SH-SY5Y (cell line): Measurements from ENCODE around the gene EEF1AKMT3.

Source experiments
- GATA2 ChIP-seq: IDR thresholded peaks from 2 replicates; pipeline ENCODE4 v1.6.1; 2011; ENCODE audit warnings: mild to moderate bottlenecking, low read depth, low read length
- GATA3 ChIP-seq: IDR thresholded peaks from 2 replicates; pipeline ENCODE4 v1.6.1; 2011; ENCODE audit warnings: low read depth, mild to moderate bottlenecking, low read length, moderate library complexity

DNA sequence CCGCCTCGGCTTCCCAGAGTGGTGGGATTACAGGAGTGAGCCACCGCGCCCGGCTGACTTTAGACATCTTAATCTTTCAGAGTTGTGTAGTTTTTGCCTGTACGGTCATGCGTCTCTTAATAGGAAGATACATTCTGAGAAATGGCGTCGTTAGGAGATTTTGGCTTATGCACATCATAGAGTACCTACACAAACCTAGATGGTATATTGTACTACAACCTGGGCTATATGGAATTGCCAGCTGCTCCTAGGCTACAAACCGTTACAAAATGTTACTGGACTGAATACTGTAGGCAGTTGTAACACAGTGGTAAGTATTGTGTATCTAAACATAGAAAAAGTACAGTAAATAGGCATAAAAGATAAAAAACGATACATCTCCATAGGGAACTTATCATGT lies 11.4 kb downstream of the EEF1AKMT3 start:
- TF ChIP-seq GATA2 (no peak), GATA3 (no peak)
